ENCODE data around the gene ATP6V0A1. TPM values are rescaled to one million over a fixed set of nuclear protein-coding genes. Genes with fewer than 3 reads are reported as not detected.

ATP6V0A1 gene
- total RNA-seq, 3 donors from 2014 or later = 53.1 to 74.5 (median 60.0) TPM

GRCh38 chr17:42563950-42564349, 105.3 kb downstream of the ATP6V0A1 start:
- peaks cover 15 to 27% of the 10 kb centered on the region in 2 donors for H3K4me1 ChIP-seq
- no peak for DNase-seq (ENCODE audit: low spot score in 2 of 2)
- peak overlapping the region in 2 of 3 donors; percentile 88 for H3K4me3 ChIP-seq

GRCh38 chr17:42564815-42565522, 106.3 kb downstream of the ATP6V0A1 start:
- no peaks in the 10 kb centered on the region for H3K27me3 ChIP-seq
- intact Hi-C loops (cut with DNase I; ENCODE audit: low total_unique reads) = no loop called here

More at GRCh38 chr17:42563950-42564349, 105.3 kb downstream of the ATP6V0A1 start:
- H3K27ac ChIP-seq = peak overlapping the region; percentile 86 to 95
- intact Hi-C loops (cut with DNase I; ENCODE audit: low total_unique reads) = no loop called here
- H3K9me3 ChIP-seq = no peaks in the 10 kb centered on the region
- no peaks in the 10 kb centered on the region for H3K27me3 ChIP-seq
- TF ChIP-seq POLR2A (IDR thresholded peaks at IDR 0.05) (no peak), POLR2AphosphoS5 (IDR thresholded peaks at IDR 0.05) (no peak), CTCF (IDR thresholded peaks at IDR 0.05) (no peak)
- H3K36me3 ChIP-seq = peaks cover under 1% of the 10 kb centered on the region

GRCh38 chr17:42565523-42566214, 107.0 kb downstream of the ATP6V0A1 start:
- peak overlapping the region; percentile 86 to 95 for H3K27ac ChIP-seq
- DNase-seq (ENCODE audit: low spot score in 2 of 2) = no peak
- H3K4me1 ChIP-seq = peaks cover 15 to 27% of the 10 kb centered on the region in 2 donors
- intact Hi-C loops (cut with DNase I; ENCODE audit: low total_unique reads) = no loop called here
- H3K36me3 ChIP-seq = peaks cover 5% of the 10 kb centered on the region
- H3K27me3 ChIP-seq = no peaks in the 10 kb centered on the region
- no peaks in the 10 kb centered on the region for H3K9me3 ChIP-seq
- TF ChIP-seq CTCF (IDR thresholded peaks at IDR 0.05) (no peak), POLR2A (IDR thresholded peaks at IDR 0.05) (no peak), POLR2AphosphoS5 (IDR thresholded peaks at IDR 0.05) (no peak)
- H3K4me3 ChIP-seq = no peak overlapping the region

More at GRCh38 chr17:42564815-42565522, 106.3 kb downstream of the ATP6V0A1 start:
- no peaks in the 10 kb centered on the region for H3K9me3 ChIP-seq
- H3K4me1 ChIP-seq = peaks cover 15 to 27% of the 10 kb centered on the region in 2 donors
- H3K36me3 ChIP-seq = peaks cover 5% of the 10 kb centered on the region
- H3K27ac ChIP-seq = peak overlapping the region; percentile 86 to 95
- no peak overlapping the region for H3K4me3 ChIP-seq
- TF ChIP-seq POLR2A (IDR thresholded peaks at IDR 0.05) (no peak), CTCF (IDR thresholded peaks at IDR 0.05) (no peak), POLR2AphosphoS5 (IDR thresholded peaks at IDR 0.05) (no peak)
- DNase-seq (ENCODE audit: low spot score in 2 of 2) = no peak

GRCh38 chr17:42566215-42566882, 107.7 kb downstream of the ATP6V0A1 start:
- Histone ChIP-seq H3K27ac (peak overlapping the region; percentile 86 to 95), H3K27me3 (no peaks in the 10 kb centered on the region), H3K4me1 (peaks cover 15 to 27% of the 10 kb centered on the region in 2 donors), H3K9me3 (no peaks in the 10 kb centered on the region), H3K36me3 (peaks cover 5% of the 10 kb centered on the region), H3K4me3 (peak overlapping the region; percentile 78 to 92 (median 80))
- intact Hi-C loops (cut with DNase I; ENCODE audit: low total_unique reads) = no loop called here
- no peak for DNase-seq (ENCODE audit: low spot score in 2 of 2)
- no peak for TF ChIP-seq CTCF (IDR thresholded peaks at IDR 0.05)
- TF ChIP-seq POLR2AphosphoS5 (IDR thresholded peaks at IDR 0.05) = peak in 1 of 3 donors; percentile 53
